Measurements from ENCODE around the gene BIRC6.

BIRC6 gene

DNA sequence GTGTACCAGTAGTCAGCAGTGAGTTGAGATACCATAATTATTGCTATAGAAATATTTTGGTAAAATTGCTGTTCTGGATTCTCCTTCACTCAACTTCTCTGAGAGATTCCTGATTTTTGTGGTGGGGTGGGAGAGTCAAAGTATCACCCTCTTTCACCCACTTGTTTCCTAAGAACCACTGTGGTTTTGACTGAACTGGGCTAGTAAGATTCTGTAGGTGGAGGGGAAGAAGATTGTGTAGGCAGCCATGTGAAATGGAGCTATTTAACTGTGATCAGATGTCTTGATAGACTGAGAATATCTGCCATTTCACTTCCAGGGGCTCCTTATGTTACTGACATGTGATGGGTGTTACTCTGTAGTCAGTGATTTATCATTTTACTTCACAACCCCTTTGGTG lies 45.3 kb downstream of the BIRC6 start:
- no peak for TF ChIP-seq CTCF (IDR thresholded peaks at IDR 0.05; ENCODE audit: control insufficient read depth, insufficient read depth, low read depth, low read length, missing control alignments)
- no peak for DNase-seq (ENCODE audit: low read depth)
- H3K4me3 ChIP-seq (ENCODE audit: control insufficient read depth, low read depth, low read length), result no peak overlapping the region

GRCh38 chr2:32403782-32404181 lies 47.0 kb downstream of the BIRC6 start:
- H3K4me3 ChIP-seq (ENCODE audit: control insufficient read depth, low read depth, low read length), result no peak overlapping the region
- no peak for DNase-seq (ENCODE audit: low read depth)
- TF ChIP-seq CTCF (IDR thresholded peaks at IDR 0.05; ENCODE audit: control insufficient read depth, insufficient read depth, low read depth, low read length, missing control alignments), result no peak

DNA sequence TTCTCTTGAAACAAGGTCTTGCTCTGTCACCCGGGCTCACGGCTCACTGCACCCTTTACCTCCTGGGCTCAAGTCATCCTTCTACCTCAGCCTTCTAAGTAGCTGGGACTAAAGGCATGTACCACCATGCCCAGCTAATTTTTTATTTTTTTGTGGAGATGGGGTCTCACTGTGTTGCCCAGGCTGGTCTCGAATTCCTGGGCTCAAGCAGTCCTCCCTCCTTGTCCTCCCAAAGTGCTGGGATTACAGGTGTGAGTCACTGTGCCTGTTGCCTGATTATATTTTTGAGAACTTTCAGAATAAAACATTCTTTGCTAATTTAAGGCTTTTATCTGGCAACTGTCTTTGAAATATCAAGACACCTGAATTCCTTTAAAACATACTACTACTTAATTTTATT lies 47.9 kb downstream of the BIRC6 start:
- H3K4me3 ChIP-seq (ENCODE audit: control insufficient read depth, low read depth, low read length), result no peak overlapping the region
- no peak for TF ChIP-seq CTCF (IDR thresholded peaks at IDR 0.05; ENCODE audit: control insufficient read depth, insufficient read depth, low read depth, low read length, missing control alignments)
- no peak for DNase-seq (ENCODE audit: low read depth)

DNA sequence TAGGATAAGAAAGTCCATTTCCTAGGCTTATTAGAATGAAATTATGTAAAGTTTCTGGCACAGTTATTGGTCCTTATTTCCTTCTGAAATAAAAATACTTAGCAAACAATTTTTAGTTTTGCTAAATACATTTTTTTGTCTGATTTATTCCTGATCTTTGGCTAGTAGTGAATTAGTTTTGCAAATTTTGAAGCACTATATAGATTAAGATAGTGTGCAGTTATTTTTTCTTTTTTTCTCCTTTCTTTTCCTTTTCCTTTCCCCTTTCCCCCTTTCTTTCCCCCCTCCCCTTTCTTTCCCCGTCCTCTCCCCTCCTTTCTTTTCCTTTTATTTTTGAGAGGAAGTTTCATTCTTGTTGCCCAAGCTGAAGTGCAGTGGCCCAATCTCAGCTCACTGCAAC lies 59.7 kb downstream of the BIRC6 start:
- TF ChIP-seq CTCF (IDR thresholded peaks at IDR 0.05; ENCODE audit: control insufficient read depth, insufficient read depth, low read depth, low read length, missing control alignments), result no peak
- H3K4me3 ChIP-seq (ENCODE audit: control insufficient read depth, low read depth, low read length), result no peak overlapping the region
- DNase-seq (ENCODE audit: low read depth), result no peak

DNA sequence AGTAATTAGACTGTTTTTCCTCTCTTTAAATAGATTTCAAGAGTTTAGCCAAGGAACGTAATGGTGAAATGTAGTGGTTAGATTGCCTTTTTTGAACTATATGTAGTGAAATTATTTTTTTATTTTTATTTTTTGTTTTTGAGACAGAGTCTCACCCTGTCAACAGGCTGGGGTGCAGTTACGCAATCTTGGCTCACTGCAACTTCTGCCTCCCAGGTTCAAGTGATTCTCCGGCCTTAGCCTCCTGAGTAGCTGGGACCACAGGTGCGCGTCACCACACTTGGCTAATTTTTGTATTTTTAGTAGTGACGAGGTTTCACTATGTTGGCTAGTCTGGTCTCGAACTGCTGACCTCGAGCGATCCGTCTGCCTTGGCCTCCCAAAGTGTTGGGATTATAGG lies 60.8 kb downstream of the BIRC6 start:
- TF ChIP-seq CTCF (IDR thresholded peaks at IDR 0.05; ENCODE audit: control insufficient read depth, insufficient read depth, low read depth, low read length, missing control alignments), result no peak
- DNase-seq (ENCODE audit: low read depth), result no peak
- H3K4me3 ChIP-seq (ENCODE audit: control insufficient read depth, low read depth, low read length), result no peak overlapping the region

- H3K4me3 ChIP-seq (ENCODE audit: control insufficient read depth, low read depth, low read length), result no peak overlapping the region
- DNase-seq (ENCODE audit: low read depth), result no peak
- no peak for TF ChIP-seq CTCF (IDR thresholded peaks at IDR 0.05; ENCODE audit: control insufficient read depth, insufficient read depth, low read depth, low read length, missing control alignments)
Measured at GRCh38 chr2:32418778-32419177, 62.0 kb downstream of the BIRC6 start.

- no peak for TF ChIP-seq CTCF (IDR thresholded peaks at IDR 0.05; ENCODE audit: control insufficient read depth, insufficient read depth, low read depth, low read length, missing control alignments)
- H3K4me3 ChIP-seq (ENCODE audit: control insufficient read depth, low read depth, low read length), result no peak overlapping the region
- DNase-seq (ENCODE audit: low read depth), result no peak
Measured at GRCh38 chr2:32422133-32422532, 65.3 kb downstream of the BIRC6 start.
